Stimulated activated CD4-positive, alpha-beta T cell treated with anti-CD3 and anti-CD28 coated beads, Interleukin-2, amount 100 ng/mL, for 4 hours (primary cell): Measurements from ENCODE around the gene ETV6.

Experiments
- DNase-seq: peaks from one replicate; pipeline ENCODE4 v3.0.0-alpha.2; 2020; ENCODE audit warnings: low read depth

ETV6 gene

GRCh38 chr12:11923067-11923466, 273.6 kb downstream of the ETV6 start:
- no peak for DNase-seq

- DNase-seq = no peak
Observed at GRCh38 chr12:11927286-11927935, 277.9 kb downstream of the ETV6 start.

DNA sequence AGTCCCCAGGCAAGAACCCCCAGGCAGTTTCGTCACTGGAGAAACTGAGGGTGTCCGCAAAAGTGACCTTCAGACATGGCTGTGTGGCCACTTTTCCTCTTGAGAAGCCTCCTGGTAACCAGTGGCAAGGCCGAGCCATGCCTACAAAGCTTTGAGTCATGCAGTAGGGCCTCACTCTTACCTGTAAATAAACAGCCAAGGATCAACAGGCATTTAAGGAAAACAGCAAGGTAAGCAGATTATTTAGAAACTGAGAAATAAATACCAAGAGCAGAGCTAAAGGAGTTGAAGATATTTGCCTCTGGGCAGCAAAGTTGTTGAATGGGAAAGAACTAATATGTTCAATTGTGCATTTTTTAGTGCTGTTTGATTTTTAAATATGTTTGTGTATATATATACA, 280.2 kb downstream of the ETV6 start:
- no peak for DNase-seq

- DNase-seq = no peak
Observed at GRCh38 chr12:11939223-11939622, 289.7 kb downstream of the ETV6 start.

DNA sequence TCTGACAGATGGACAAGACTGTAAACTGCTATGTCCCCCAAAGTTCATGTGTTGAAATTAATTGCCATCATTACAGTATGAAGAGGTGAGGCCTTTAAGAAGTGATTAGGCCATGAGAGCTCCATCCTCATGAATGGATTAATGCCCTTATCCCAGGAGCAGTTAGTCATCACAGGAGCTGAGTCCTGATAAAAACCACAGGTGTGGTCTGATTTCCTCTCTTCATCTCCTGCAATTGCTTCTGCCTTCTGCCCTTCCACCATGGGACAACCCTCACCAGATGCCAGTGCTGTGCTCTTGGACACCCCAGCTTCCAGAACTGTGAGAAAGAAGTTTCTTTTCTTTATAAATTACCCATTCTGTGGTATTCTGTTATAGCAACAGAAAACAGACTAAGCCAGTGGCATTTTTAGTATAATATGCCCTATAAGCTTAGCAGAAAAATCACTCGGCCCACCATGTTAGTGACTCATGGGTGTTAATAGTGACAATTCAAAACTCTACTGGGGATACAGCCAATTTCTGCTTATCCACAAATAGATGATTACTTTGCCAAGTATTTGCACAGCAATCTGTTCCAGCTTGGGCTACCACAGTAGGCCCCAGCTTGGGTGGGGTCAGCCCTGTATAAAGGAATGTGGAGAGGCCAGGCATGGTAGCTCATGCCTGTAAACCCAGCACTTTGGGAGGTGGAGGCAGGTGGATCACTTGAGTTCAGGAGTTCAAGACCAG, 292.3 kb downstream of the ETV6 start:
- DNase-seq = no peak

DNA sequence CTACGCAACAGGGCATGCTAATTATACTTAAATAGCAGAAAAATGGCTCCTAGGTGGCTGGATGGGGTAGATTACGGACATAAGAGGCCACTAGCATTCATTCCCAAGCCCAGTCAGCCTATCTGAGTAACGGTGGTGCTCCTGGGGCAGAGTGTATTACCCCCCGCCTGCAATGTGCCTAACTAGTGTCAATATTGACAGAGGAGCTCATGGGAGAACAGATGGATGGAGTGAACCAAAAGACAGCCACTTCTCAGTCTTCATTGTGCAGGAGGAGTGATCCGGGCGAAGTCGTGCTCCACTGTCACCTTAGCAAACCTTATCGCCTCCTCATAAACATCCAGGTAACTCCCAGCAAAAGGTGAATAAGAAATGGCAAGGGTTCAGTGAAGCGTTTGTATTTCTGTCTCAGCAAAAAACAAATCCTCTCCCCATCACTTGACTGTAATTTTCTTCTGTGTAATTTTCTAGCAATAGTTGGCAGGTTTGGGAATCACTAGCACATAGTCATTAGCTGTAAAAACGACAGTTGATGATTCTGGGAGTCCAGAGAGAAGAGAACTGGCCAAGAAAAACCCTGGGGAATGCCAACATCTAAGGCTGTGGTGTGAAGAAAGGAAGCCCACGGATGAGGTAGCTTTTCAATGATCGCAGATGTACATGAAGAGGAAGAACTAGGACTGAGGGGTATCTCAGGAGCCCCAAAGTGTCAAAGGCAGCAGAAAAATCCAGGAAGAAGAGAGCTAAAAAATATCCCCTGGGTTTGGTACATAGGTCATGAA, 294.6 kb downstream of the ETV6 start:
- no peak for DNase-seq
